K562 (cell line): ENCODE measurements around the gene PYCR2. TPM values are rescaled to one million over a fixed set of nuclear protein-coding genes. Genes with fewer than 3 reads are reported as not detected.

Source experiments
- KAT7 ChIP-seq: sonication (generic); formaldehyde crosslinking; IDR thresholded peaks from 2 replicates; pipeline ENCODE4 v1.8.0; 2022; ENCODE audit warnings: missing genetic modification reagents, mild to moderate bottlenecking, borderline replicate concordance
- MGA ChIP-seq: fragments of 450-650 bp; IDR thresholded peaks from 2 replicates; pipeline ENCODE4 v1.6.1; 2016; ENCODE audit warnings: mild to moderate bottlenecking, moderate library complexity
- NCOA1 ChIP-seq: fragments of 450-650 bp; IDR thresholded peaks from 2 replicates; pipeline ENCODE4 v1.6.1; 2016; ENCODE audit warnings: low read depth
- PYGO2 ChIP-seq: fragments of 450-650 bp; IDR thresholded peaks from 2 replicates; pipeline ENCODE4 v1.6.1; 2016; ENCODE audit warnings: mild to moderate bottlenecking, missing genetic modification characterization, moderate library complexity, missing compliant biosample characterization
- SREBF1 ChIP-seq: fragments of 150-350 bp; IDR thresholded peaks from 2 replicates; pipeline ENCODE4 v1.6.1; 2014; ENCODE audit warnings: antibody characterized with exemption, low read depth, low read length, borderline replicate concordance
- TSC22D4 ChIP-seq: fragments of 450-650 bp; IDR thresholded peaks from 2 replicates; pipeline ENCODE4 v1.6.1; 2016; ENCODE audit warnings: missing genetic modification characterization, missing biosample characterization, control low read depth
- ZBTB9 ChIP-seq: fragments of 450-650 bp; formaldehyde crosslinking; IDR thresholded peaks from 2 replicates; pipeline ENCODE4 v1.4.0; 2020; ENCODE audit warnings: mild to moderate bottlenecking, moderate library complexity
- ZNF507 ChIP-seq: conservative IDR thresholded peaks from 2 replicates; pipeline ENCODE4 v1.6.1; 2017; ENCODE audit warnings: missing genetic modification characterization, missing compliant biosample characterization
- polyA plus RNA-seq, 8 experiments: library from polyadenylated mRNA; depleted of rRNA in 4 of 8; stranded (reverse) in 5 of 8; unstranded in 3 of 8; fragments of >200 nt; fragmentation: Nextera tagmentation in 2 of 8; fragmentation: Illumina TruSeq in 1 of 8; extraction: Ambion mirVana in 2 of 8; extraction: Trizol in 1 of 8; gene quantifications; 2 replicates each; pipeline versions ENCODE4 v1.2.1 to v1.2.3, GENCODE V29; 2011 to 2014; ENCODE audit warnings: inconsistent platforms in 1 of 8, missing spikeins in 1 of 8
- total RNA-seq, 7 experiments: library from RNA; depleted of rRNA in 6 of 7; stranded (reverse); fragments of >200 nt in 6 of 7; fragmentation: Illumina TruSeq in 2 of 7; extraction: Trizol in 2 of 7; gene quantifications; 2 replicates each; pipeline versions ENCODE4 v1.2.1 to v1.2.3, GENCODE V29; 2011 to 2021; ENCODE audit warnings: low replicate concordance in 1 of 7
- TF ChIP-seq, protein P1 (sequence below): IDR thresholded peaks from 2 replicates; pipeline ENCODE4 v1.6.1; 2011; ENCODE audit not compliant: insufficient read length; ENCODE audit errors: extremely low read depth
- TF ChIP-seq, protein P2 (sequence below): sonication (generic); formaldehyde crosslinking; IDR thresholded peaks from 2 replicates; pipeline ENCODE4 v1.8.1; 2022; ENCODE audit warnings: missing genetic modification reagents

The PYCR2 gene
- total and polyA plus RNA-seq, 9 of the 15 experiments (the other 6 are each of a cell fraction or from before 2014, with no cell fraction given), result 5.5 to 219 (median 127) TPM

GRCh38 chr1:225882694-225883615, 41.1 kb downstream of the PYCR2 start (continued):
- TF ChIP-seq, protein P1, sequence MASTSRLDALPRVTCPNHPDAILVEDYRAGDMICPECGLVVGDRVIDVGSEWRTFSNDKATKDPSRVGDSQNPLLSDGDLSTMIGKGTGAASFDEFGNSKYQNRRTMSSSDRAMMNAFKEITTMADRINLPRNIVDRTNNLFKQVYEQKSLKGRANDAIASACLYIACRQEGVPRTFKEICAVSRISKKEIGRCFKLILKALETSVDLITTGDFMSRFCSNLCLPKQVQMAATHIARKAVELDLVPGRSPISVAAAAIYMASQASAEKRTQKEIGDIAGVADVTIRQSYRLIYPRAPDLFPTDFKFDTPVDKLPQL, result no peak
- TF ChIP-seq ZNF507 (no peak), NCOA1 (no peak), KAT7 (CRISPR knock-in tag) (no peak; the same call in 1 of the 2 replicates), SREBF1 (no peak), MGA (peak; percentile 42; the same call in 1 of the 2 replicates), ZBTB9 (CRISPR knock-in tag) (peak; percentile 63; the same call in 1 of the 2 replicates), TSC22D4 (tag) (no peak), PYGO2 (no peak)
- TF ChIP-seq, protein P2, sequence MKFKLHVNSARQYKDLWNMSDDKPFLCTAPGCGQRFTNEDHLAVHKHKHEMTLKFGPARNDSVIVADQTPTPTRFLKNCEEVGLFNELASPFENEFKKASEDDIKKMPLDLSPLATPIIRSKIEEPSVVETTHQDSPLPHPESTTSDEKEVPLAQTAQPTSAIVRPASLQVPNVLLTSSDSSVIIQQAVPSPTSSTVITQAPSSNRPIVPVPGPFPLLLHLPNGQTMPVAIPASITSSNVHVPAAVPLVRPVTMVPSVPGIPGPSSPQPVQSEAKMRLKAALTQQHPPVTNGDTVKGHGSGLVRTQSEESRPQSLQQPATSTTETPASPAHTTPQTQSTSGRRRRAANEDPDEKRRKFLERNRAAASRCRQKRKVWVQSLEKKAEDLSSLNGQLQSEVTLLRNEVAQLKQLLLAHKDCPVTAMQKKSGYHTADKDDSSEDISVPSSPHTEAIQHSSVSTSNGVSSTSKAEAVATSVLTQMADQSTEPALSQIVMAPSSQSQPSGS (CRISPR knock-in tag), result no peak
